HCT116 (cell line): ENCODE results near the gene ZNF112.

Source experiments
- CEBPB ChIP-seq: IDR thresholded peaks from 2 replicates; pipeline ENCODE4 v1.6.1; 2012; ENCODE audit warnings: low read depth
- CTCF ChIP-seq, 3 experiments: fragments of 200-600 bp in 1 of 3; sonication (generic) in 1 of 3; IDR thresholded peaks in 2 of 3; conservative IDR thresholded peaks in 1 of 3; 2 replicates each; pipeline ENCODE4 v1.5.1; 2012 to 2017; ENCODE audit warnings: low read depth in 2 of 3, low read length in 2 of 3, antibody characterized with exemption in 1 of 3, borderline replicate concordance in 1 of 3, control low read depth in 1 of 3, mild to moderate bottlenecking in 1 of 3, mixed read lengths in 1 of 3, mixed run types in 1 of 3, moderate library complexity in 1 of 3; ENCODE audit not compliant: insufficient read depth in 1 of 3
- EZH2 ChIP-seq: fragments of 200-600 bp; sonication (generic); IDR thresholded peaks from 2 replicates; pipeline ENCODE4 v1.6.1; 2017; ENCODE audit warnings: antibody characterized with exemption, mixed run types
- EZH2phosphoT487 ChIP-seq: fragments of 200-600 bp; IDR thresholded peaks from 2 replicates; pipeline ENCODE4 v1.6.1; 2018; ENCODE audit warnings: antibody characterized with exemption, borderline replicate concordance
- MAX ChIP-seq: IDR thresholded peaks from 2 replicates; pipeline ENCODE4 v1.6.1; 2012
- POLR2A ChIP-seq: IDR thresholded peaks from 2 replicates; pipeline ENCODE4 v1.7.0; 2011; ENCODE audit warnings: borderline replicate concordance; ENCODE audit not compliant: insufficient read depth, insufficient read length; ENCODE audit errors: extremely low read depth
- POLR2AphosphoS5 ChIP-seq: IDR thresholded peaks from 2 replicates; pipeline ENCODE4 v1.6.1; 2011; ENCODE audit warnings: mild to moderate bottlenecking, low read depth, low read length, moderate library complexity
- RAD21 ChIP-seq: IDR thresholded peaks from 2 replicates; pipeline ENCODE4 v1.6.1; 2012; ENCODE audit warnings: low read depth, mild to moderate bottlenecking
- REST ChIP-seq: IDR thresholded peaks from 2 replicates; pipeline ENCODE4 v1.6.1; 2012; ENCODE audit warnings: low read depth
- SRF ChIP-seq: IDR thresholded peaks from 2 replicates; pipeline ENCODE4 v1.6.1; 2012; ENCODE audit warnings: low read depth
- YY1 ChIP-seq: IDR thresholded peaks from 2 replicates; pipeline ENCODE4 v1.6.1; 2011; ENCODE audit warnings: low read length, low read depth, moderate library complexity, mild to moderate bottlenecking; ENCODE audit not compliant: insufficient replicate concordance; ENCODE audit errors: extremely low read depth

- TF ChIP-seq POLR2A (no peak), CTCF (IDR thresholded peaks at IDR 0.05 in 2 of 3, conservative IDR thresholded peaks at IDR 0.05 in 1 of 3; ENCODE audit: borderline replicate concordance in 1 of 3, insufficient read depth in 1 of 3, low read depth in 2 of 3, low read length in 2 of 3) (no peak), POLR2AphosphoS5 (no peak), MAX (no peak), SRF (no peak), EZH2phosphoT487 (no peak), REST (no peak), YY1 (no peak), EZH2 (no peak), RAD21 (no peak), CEBPB (no peak)
Observed at GRCh38 chr19:44284968-44285367, 71.5 kb downstream of the ZNF112 start.
